Suprapubic skin (tissue), 4 donors: ENCODE data around the gene POLR1A. TPM values are rescaled to one million over a fixed set of nuclear protein-coding genes. Genes with fewer than 3 reads are reported as not detected.

Source experiments
- DNase-seq, 2 donors: peaks; one replicate each; pipeline ENCODE4 v3.0.0-alpha.2; 2019; ENCODE audit warnings: low spot score in 2 of 2
- H3K27ac ChIP-seq: fragments of 200-600 bp; sonication (generic); one replicate; pipeline ENCODE4 v1.5.1; 2019
- H3K27me3 ChIP-seq: fragments of 200-600 bp; sonication (generic); one replicate; pipeline ENCODE4 v1.5.1; 2019
- H3K36me3 ChIP-seq: fragments of 200-600 bp; sonication (generic); one replicate; pipeline ENCODE4 v1.5.1; 2019
- H3K4me1 ChIP-seq: fragments of 200-600 bp; sonication (generic); one replicate; pipeline ENCODE4 v1.5.1; 2019
- H3K4me3 ChIP-seq: fragments of 200-600 bp; sonication (generic); one replicate; pipeline ENCODE4 v1.5.1; 2019; ENCODE audit warnings: mild to moderate bottlenecking
- H3K9me3 ChIP-seq: fragments of 200-600 bp; sonication (generic); one replicate; pipeline ENCODE4 v1.5.1; 2019
- EP300 ChIP-seq: sonication (generic); formaldehyde crosslinking; IDR thresholded peaks from one replicate; pipeline ENCODE4 v1.6.1; 2017; ENCODE audit warnings: antibody characterized with exemption
- POLR2A ChIP-seq, 2 donors: fragments of 450-650 bp; IDR thresholded peaks; one replicate each; pipeline ENCODE4 v1.6.1; 2017; ENCODE audit warnings: antibody characterized with exemption in 2 of 2, mild to moderate bottlenecking in 2 of 2, moderate library complexity in 2 of 2
- POLR2AphosphoS5 ChIP-seq, 3 donors: sonication (generic); formaldehyde crosslinking; IDR thresholded peaks; one replicate each; pipeline ENCODE4 v1.6.1; 2017; ENCODE audit warnings: antibody characterized with exemption in 3 of 3
- WGBS: methylation state at CpG from one replicate; pipeline ENCODE4 v1.1.5; 2018; 5-methylcytosine and 5-hydroxymethylcytosine counted together
- total RNA-seq, 4 donors: library from RNA; depleted of rRNA; stranded (reverse); fragments of >200 nt; gene quantifications; one replicate each; pipeline ENCODE4 v1.1.0, GENCODE V29; 2016
- TF ChIP-seq, protein P1 (sequence below), 2 donors: fragments of 200-600 bp in 1 of 2; fragments of 450-650 bp in 1 of 2; sonication (generic) in 1 of 2; IDR thresholded peaks; one replicate each; pipeline ENCODE4 v1.5.1; 2016 to 2019; ENCODE audit warnings: antibody characterized with exemption in 2 of 2, mild to moderate bottlenecking in 1 of 2, moderate library complexity in 1 of 2

The POLR1A gene
- total RNA-seq, 4 donors from 2014 or later = 20.2 to 24.3 (median 21.2) TPM

DNA sequence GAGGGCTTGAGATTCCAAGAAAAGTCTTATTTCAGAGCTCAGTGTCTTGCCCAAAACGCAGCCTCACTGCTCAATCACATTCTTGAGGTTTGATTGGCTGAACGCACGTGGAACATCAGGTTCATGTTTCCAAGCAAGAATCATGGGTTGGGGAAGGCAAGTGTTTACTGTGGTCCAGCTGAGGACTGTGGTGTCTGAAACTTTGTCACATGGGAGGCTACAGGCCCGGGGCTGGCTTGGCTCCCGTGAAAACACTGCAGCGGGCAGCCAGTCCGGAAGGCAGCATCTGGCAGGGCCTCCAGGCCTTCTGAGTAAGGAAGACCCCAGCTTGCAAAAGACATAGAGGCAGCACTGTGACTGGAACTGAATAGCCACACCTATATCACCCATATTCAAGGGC lies 84.7 kb downstream of the POLR1A start:
- Histone ChIP-seq H3K27ac (no peak overlapping the region), H3K9me3 (no peaks in the 10 kb centered on the region), H3K4me3 (no peak overlapping the region), H3K4me1 (peaks cover 10% of the 10 kb centered on the region), H3K36me3 (peaks cover 9% of the 10 kb centered on the region), H3K27me3 (no peaks in the 10 kb centered on the region)
- TF ChIP-seq POLR2AphosphoS5 (IDR thresholded peaks at IDR 0.05) = no peak
- no peak for TF ChIP-seq POLR2A (IDR thresholded peaks at IDR 0.05)
- TF ChIP-seq EP300 = no peak
- TF ChIP-seq, protein P1, sequence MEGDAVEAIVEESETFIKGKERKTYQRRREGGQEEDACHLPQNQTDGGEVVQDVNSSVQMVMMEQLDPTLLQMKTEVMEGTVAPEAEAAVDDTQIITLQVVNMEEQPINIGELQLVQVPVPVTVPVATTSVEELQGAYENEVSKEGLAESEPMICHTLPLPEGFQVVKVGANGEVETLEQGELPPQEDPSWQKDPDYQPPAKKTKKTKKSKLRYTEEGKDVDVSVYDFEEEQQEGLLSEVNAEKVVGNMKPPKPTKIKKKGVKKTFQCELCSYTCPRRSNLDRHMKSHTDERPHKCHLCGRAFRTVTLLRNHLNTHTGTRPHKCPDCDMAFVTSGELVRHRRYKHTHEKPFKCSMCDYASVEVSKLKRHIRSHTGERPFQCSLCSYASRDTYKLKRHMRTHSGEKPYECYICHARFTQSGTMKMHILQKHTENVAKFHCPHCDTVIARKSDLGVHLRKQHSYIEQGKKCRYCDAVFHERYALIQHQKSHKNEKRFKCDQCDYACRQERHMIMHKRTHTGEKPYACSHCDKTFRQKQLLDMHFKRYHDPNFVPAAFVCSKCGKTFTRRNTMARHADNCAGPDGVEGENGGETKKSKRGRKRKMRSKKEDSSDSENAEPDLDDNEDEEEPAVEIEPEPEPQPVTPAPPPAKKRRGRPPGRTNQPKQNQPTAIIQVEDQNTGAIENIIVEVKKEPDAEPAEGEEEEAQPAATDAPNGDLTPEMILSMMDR (IDR thresholded peaks at IDR 0.05) = no peak
- DNase-seq = peak in 1 of 2 donors; percentile 81
- 50% methylated on average over 7 of the region's 7 CpGs for WGBS

DNA sequence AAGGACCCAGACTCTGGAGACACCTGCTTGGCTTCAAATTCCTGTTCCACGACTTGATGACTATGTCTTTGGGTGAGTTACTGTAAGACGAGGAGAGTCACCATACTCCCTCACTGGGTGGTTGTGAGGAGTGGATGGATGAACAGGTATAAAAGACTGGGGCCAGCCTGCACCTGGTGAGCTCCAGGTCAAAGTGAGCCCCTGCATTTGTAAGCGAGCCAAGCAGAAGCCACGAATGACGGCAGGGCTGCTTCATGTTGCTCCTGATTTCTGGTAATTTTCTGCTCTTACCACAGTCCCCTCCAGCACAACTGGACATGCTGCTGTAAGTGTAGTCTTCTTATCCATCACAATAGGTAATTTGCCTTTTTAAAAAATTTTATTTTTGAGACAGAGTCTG lies 86.6 kb downstream of the POLR1A start:
- Histone ChIP-seq H3K4me1 (peaks cover 5% of the 10 kb centered on the region), H3K27ac (no peak overlapping the region), H3K9me3 (peaks cover 7% of the 10 kb centered on the region), H3K4me3 (no peak overlapping the region), H3K36me3 (no peaks in the 10 kb centered on the region), H3K27me3 (no peaks in the 10 kb centered on the region)
- peak; percentile 32 to 44 for DNase-seq
- TF ChIP-seq, protein P1 (IDR thresholded peaks at IDR 0.05) = no peak
- WGBS = 91% methylated on average over 5 of the region's 5 CpGs

DNA sequence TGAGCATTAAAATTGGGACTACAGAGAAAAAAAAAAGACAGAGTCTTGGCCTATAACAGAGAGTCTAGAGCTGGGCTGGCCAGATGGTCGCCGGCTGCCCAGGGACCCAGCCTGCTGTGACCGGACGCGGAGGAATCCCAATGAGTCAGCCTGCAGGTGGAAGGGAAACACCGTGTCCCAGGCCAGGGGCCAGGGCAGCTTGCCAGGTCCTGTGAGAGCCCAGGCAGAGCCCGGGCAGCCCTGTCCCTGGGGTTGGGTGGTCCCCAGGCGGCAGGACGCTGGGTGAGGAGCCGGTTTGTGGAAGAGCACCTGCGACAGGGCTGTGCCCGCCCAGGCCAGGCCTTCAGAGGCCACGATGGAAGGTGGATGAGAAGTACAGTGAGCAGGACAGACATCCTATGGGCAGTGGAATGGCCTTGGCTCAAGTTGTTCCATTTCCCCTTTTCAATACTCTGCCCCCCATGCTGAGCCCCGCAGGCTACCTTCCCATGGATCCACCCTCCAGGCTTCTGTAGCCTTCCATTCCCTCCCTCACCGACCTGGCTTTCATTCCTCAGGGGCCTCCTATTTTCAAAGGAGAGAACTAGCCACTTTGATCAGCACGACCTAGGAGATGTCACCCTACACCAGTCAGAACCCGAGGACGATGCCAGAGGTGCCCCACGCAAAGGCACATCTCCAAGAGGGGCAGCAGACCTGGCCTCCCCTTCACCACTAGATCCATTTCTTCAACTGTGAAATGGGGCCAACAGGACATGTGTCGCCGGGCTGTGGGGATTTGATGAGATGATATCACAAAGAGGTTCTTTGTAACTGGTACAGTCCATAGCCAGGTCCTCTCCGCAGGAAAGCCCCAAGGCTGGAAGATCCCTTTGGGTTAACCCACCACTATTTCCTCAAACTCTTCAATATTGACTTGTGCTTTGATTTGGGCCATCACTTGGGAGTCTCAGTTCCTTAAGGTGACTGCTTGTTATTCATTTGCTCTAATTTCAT lies 87.5 kb downstream of the POLR1A start:
- TF ChIP-seq, protein P1 (IDR thresholded peaks at IDR 0.05) = no peak
- TF ChIP-seq POLR2A (IDR thresholded peaks at IDR 0.05) (no peak), EP300 (no peak), POLR2AphosphoS5 (IDR thresholded peaks at IDR 0.05) (no peak)
- H3K9me3 ChIP-seq = peaks cover 7% of the 10 kb centered on the region
- no peak overlapping the region for H3K4me3 ChIP-seq
- peaks cover 5% of the 10 kb centered on the region for H3K4me1 ChIP-seq
- H3K27ac ChIP-seq = no peak overlapping the region
- peak; percentile 67 to 73 for DNase-seq
- no peaks in the 10 kb centered on the region for H3K36me3 ChIP-seq
- WGBS = 69% methylated on average over 22 of the region's 22 CpGs
- H3K27me3 ChIP-seq = no peaks in the 10 kb centered on the region

DNA sequence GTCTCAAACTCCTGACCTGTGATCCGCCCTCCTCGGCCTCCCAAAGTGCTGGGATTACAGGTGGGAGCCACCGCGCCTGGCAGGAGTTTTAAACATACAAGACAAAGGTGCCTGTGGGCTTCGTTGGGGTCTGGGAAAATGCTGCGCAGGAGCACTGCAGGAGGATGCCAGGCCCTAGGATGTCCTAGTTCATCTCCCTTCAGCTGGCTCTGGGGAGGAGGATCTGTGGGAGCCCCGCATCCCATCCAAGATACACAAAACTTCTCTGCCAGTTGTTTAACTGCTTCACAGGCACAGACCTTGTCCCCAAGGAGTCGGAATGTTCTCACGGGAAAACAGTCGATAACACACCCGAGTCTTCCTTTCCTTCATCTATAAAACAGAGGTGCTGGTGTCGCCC lies 89.1 kb downstream of the POLR1A start:
- TF ChIP-seq, protein P1 (IDR thresholded peaks at IDR 0.05) = no peak
- TF ChIP-seq POLR2A (IDR thresholded peaks at IDR 0.05) (no peak), EP300 (no peak), POLR2AphosphoS5 (IDR thresholded peaks at IDR 0.05) (no peak)
- Histone ChIP-seq H3K27me3 (no peaks in the 10 kb centered on the region), H3K9me3 (peaks cover 7% of the 10 kb centered on the region), H3K36me3 (no peaks in the 10 kb centered on the region), H3K4me1 (peaks cover 5% of the 10 kb centered on the region), H3K27ac (no peak overlapping the region), H3K4me3 (no peak overlapping the region)
- WGBS = 90% methylated on average over 9 of the region's 12 CpGs
- DNase-seq = peak; percentile 48 to 52

DNA sequence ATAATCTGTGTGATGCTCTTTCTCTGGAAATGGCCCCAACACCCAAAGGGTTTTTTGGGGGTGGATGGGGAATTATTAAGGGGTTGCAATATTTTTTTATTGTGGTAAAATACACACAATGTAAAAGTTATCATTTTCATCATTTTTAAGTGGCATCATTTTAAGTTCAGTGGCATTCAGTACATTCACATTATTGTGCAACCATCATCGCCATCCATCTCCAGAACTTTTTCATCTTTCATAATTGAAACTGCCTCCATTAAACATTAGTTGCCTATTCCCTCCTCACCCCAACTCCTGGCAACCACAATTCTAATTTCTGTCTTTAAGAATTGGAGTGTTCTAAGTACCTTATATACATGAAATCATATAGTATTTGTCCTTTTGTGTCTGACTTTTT lies 90.0 kb downstream of the POLR1A start:
- peak in 1 of 2 donors; percentile 1 for DNase-seq
- H3K4me3 ChIP-seq = no peak overlapping the region
- H3K9me3 ChIP-seq = peaks cover 7% of the 10 kb centered on the region
- WGBS = 91% methylated on average over 1 of the region's 1 CpG
- H3K27me3 ChIP-seq = no peaks in the 10 kb centered on the region
- H3K27ac ChIP-seq = no peak overlapping the region
- TF ChIP-seq POLR2A (IDR thresholded peaks at IDR 0.05) = no peak
- TF ChIP-seq EP300 = no peak
- no peak for TF ChIP-seq POLR2AphosphoS5 (IDR thresholded peaks at IDR 0.05)
- TF ChIP-seq, protein P1 (IDR thresholded peaks at IDR 0.05) = no peak
- peaks cover 1% of the 10 kb centered on the region for H3K4me1 ChIP-seq
- H3K36me3 ChIP-seq = no peaks in the 10 kb centered on the region
